ENCODE measurements around the gene FTHL17.

DNA sequence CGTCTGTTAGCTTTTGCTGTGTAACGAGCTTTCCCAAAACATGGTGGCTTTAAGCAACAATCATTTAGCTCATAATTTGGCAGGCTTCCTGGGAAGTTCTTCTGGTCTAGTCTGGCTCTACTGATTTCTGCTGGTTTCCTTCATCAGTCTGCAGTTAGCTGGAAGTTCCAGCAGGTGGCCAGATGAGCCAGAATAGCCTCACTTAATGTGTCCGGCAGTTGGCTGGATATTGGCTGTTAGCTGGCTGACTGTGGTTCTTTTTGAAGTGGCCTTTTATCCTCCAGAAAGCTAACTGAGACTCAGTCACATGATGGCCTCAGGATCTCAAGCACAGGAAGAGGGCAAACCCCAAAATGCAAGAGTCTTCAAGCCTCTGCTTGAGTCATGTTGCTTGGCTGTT is 34.9 kb downstream of the FTHL17 start:
- TF ChIP-seq, protein P1, sequence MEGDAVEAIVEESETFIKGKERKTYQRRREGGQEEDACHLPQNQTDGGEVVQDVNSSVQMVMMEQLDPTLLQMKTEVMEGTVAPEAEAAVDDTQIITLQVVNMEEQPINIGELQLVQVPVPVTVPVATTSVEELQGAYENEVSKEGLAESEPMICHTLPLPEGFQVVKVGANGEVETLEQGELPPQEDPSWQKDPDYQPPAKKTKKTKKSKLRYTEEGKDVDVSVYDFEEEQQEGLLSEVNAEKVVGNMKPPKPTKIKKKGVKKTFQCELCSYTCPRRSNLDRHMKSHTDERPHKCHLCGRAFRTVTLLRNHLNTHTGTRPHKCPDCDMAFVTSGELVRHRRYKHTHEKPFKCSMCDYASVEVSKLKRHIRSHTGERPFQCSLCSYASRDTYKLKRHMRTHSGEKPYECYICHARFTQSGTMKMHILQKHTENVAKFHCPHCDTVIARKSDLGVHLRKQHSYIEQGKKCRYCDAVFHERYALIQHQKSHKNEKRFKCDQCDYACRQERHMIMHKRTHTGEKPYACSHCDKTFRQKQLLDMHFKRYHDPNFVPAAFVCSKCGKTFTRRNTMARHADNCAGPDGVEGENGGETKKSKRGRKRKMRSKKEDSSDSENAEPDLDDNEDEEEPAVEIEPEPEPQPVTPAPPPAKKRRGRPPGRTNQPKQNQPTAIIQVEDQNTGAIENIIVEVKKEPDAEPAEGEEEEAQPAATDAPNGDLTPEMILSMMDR (IDR thresholded peaks at IDR 0.05) = peak; percentile 29; the same call in 1 of the 2 replicates
- TF ChIP-seq NR3C1 (CRISPR knock-in tag; conservative IDR thresholded peaks at IDR 0.05; ENCODE audit: low read depth) (no peak), HMGXB4 (CRISPR knock-in tag; IDR thresholded peaks at IDR 0.05) (no peak), CREB1 (CRISPR knock-in tag; IDR thresholded peaks at IDR 0.05) (no peak), JAZF1 (CRISPR knock-in tag; IDR thresholded peaks at IDR 0.05) (no peak), ETV6 (CRISPR knock-in tag; IDR thresholded peaks at IDR 0.05) (no peak), ZNF416 (CRISPR knock-in tag; IDR thresholded peaks at IDR 0.05) (no peak), MXD4 (CRISPR knock-in tag; IDR thresholded peaks at IDR 0.05; ENCODE audit: borderline replicate concordance) (no peak), ZNF425 (CRISPR knock-in tag; conservative IDR thresholded peaks at IDR 0.05) (no peak)
- TF ChIP-seq, protein P2, sequence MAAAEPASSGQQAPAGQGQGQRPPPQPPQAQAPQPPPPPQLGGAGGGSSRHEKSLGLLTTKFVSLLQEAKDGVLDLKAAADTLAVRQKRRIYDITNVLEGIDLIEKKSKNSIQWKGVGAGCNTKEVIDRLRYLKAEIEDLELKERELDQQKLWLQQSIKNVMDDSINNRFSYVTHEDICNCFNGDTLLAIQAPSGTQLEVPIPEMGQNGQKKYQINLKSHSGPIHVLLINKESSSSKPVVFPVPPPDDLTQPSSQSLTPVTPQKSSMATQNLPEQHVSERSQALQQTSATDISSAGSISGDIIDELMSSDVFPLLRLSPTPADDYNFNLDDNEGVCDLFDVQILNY (CRISPR knock-in tag; IDR thresholded peaks at IDR 0.05) = no peak
- TF ChIP-seq, protein P3, sequence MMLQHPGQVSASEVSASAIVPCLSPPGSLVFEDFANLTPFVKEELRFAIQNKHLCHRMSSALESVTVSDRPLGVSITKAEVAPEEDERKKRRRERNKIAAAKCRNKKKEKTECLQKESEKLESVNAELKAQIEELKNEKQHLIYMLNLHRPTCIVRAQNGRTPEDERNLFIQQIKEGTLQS (CRISPR knock-in tag; conservative IDR thresholded peaks at IDR 0.05) = no peak
- TF ChIP-seq, protein P4, sequence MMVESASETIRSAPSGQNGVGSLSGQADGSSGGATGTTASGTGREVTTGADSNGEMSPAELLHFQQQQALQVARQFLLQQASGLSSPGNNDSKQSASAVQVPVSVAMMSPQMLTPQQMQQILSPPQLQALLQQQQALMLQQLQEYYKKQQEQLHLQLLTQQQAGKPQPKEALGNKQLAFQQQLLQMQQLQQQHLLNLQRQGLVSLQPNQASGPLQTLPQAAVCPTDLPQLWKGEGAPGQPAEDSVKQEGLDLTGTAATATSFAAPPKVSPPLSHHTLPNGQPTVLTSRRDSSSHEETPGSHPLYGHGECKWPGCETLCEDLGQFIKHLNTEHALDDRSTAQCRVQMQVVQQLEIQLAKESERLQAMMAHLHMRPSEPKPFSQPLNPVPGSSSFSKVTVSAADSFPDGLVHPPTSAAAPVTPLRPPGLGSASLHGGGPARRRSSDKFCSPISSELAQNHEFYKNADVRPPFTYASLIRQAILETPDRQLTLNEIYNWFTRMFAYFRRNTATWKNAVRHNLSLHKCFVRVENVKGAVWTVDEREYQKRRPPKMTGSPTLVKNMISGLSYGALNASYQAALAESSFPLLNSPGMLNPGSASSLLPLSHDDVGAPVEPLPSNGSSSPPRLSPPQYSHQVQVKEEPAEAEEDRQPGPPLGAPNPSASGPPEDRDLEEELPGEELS (CRISPR knock-in tag; IDR thresholded peaks at IDR 0.05) = no peak
